ENCODE data around the gene TK2. TPM values are rescaled to one million over a fixed set of nuclear protein-coding genes. Genes with fewer than 3 reads are reported as not detected.

TK2 gene
- total and polyA plus RNA-seq, 7 donors, result 9.6 to 32.7 (median 17.6) TPM

DNA sequence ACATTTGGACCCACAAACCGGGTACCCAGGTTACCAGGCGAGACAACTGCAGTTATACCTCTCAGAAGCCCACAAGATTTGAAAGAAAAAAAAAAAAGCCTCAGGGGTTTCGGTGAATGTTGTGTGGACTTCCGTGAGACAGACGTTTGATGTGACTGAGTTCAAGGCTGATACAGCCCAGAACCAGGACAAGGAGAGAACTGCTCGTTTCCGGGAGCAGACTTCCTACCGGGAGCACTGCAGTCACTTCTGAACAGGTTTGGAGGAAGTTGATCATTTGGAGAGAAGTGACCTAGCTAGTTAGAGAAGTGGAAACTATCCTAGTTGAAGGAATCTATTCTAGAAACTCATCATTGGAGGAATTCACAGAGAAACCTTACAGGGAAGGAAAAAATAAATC lies 3.3 kb upstream of the TK2 start:
- TF ChIP-seq, protein P1, sequence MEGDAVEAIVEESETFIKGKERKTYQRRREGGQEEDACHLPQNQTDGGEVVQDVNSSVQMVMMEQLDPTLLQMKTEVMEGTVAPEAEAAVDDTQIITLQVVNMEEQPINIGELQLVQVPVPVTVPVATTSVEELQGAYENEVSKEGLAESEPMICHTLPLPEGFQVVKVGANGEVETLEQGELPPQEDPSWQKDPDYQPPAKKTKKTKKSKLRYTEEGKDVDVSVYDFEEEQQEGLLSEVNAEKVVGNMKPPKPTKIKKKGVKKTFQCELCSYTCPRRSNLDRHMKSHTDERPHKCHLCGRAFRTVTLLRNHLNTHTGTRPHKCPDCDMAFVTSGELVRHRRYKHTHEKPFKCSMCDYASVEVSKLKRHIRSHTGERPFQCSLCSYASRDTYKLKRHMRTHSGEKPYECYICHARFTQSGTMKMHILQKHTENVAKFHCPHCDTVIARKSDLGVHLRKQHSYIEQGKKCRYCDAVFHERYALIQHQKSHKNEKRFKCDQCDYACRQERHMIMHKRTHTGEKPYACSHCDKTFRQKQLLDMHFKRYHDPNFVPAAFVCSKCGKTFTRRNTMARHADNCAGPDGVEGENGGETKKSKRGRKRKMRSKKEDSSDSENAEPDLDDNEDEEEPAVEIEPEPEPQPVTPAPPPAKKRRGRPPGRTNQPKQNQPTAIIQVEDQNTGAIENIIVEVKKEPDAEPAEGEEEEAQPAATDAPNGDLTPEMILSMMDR (IDR thresholded peaks at IDR 0.05), result no peak
- no peak for TF ChIP-seq EP300 (IDR thresholded peaks at IDR 0.05)
- intact Hi-C loops (cut with DNase I), result loop anchor here (5.0 to 10.0 kb wide), 3 partner anchors 54 to 324 kb away; partner anchors contain the start of gene DYNC1LI2
- peak overlapping the region; percentile 47 to 64 (median 60) for H3K4me3 ChIP-seq
- peaks cover 0 to 1% (median 0%) of the 10 kb centered on the region in 4 donors for H3K36me3 ChIP-seq
- WGBS, 2 donors, result 7 to 22% methylated on average over 8 of the region's 8 CpGs
- H3K9me3 ChIP-seq, result no peaks in the 10 kb centered on the region
- peaks cover 0 to 56% (median 43%) of the 10 kb centered on the region in 4 donors for H3K4me1 ChIP-seq
- no peaks in the 10 kb centered on the region for H3K27me3 ChIP-seq
- H3K27ac ChIP-seq, result peak overlapping the region in 3 of 4 donors; percentile 87 to 94 (median 92)
- DNase-seq, result no peak

DNA sequence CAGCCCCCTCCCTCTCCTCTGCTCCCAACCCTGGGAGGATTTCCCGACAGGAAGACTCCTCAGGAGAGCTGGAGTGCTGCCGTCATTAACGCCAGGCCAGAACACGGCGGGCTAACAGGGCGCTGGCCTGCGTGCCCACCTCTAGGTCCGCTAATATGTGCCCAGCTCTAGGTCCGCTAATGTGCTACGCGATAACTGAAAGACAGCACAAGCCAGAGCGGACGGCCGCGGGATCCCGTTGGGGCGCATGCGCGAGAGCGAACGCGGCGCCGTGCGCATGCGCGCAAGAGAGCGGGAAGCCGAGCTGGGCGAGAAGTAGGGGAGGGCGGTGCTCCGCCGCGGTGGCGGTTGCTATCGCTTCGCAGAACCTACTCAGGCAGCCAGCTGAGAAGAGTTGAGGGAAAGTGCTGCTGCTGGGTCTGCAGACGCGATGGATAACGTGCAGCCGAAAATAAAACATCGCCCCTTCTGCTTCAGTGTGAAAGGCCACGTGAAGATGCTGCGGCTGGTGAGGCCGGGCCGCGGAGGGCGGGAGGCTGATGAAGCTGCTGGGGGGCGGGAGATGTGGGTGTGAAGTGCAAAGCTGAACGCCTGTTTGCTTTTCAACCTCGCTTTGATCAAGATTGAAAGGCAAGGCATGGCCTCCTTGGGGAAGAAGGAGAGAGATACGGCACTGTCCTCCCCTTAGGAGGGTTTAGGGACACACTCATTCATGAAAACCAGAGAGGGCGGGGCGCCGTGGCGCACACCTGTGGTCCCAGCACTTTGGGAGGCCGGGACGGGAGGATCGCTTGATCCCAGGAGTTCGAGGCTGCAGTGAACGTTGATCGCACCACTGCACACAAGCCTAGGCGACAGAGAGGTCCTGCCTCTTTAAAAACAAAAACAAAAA lies 2.6 kb upstream of the TK2 start, which contains the start of gene CKLF:
Gene CKLF, plus strand, starts transcription at position 291 of the 892 bp plus-strand sequence. Its CDS starts 140 bp downstream, at position 431.
- H3K36me3 ChIP-seq, result no peaks in the 10 kb centered on the region
- H3K27ac ChIP-seq, result peak within 1 kb of the TSS; percentile 87 to 98 (median 93)
- H3K4me1 ChIP-seq, result peaks cover 0 to 63% (median 43%) of the 10 kb centered on the region in 4 donors
- DNase-seq, result peak; percentile 93
- H3K4me3 ChIP-seq, result peak within 1 kb of the TSS; percentile 47 to 64 (median 60)
- no peaks in the 10 kb centered on the region for H3K27me3 ChIP-seq
- intact Hi-C loops (cut with DNase I), result loop anchor here (5.0 to 10.0 kb wide), 3 partner anchors 55 to 325 kb away; partner anchors contain the start of gene DYNC1LI2
- TF ChIP-seq POLR2AphosphoS5 (IDR thresholded peaks at IDR 0.05) (peak; percentile 79 to 93 (median 90)), EP300 (IDR thresholded peaks at IDR 0.05) (no peak), POLR2A (IDR thresholded peaks at IDR 0.05) (peak; percentile 64 to 70)
- TF ChIP-seq, protein P1 (IDR thresholded peaks at IDR 0.05), result no peak
- 2 to 7% methylated on average over 63 of the region's 63 CpGs for WGBS, 2 donors
- no peaks in the 10 kb centered on the region for H3K9me3 ChIP-seq

DNA sequence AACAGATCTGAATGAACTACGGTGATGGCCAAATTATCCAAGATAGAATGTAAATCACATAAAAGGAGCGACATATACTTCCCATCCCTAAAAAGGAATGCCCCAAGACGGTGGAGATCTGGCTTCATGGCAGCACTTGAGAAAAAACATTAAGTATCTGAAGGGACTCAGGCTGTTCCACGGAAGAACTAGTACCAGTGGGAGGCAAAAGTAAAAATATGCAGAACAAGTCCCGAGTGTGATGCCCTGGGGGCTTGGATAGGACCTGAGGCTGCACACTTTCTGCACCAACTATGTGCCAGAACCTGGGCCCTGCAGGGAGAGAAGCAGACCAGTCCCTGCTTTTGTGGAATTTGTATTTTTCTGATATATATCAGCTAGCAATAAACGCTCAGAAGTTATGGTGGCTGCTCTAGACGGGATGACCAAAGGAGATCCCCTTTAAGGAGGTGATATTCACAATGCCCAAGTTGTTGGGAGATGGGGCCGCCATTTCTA lies 1.9 kb upstream of the TK2 start:
- H3K27me3 ChIP-seq, result no peaks in the 10 kb centered on the region
- no peak for TF ChIP-seq POLR2A (IDR thresholded peaks at IDR 0.05)
- TF ChIP-seq, protein P1 (IDR thresholded peaks at IDR 0.05), result no peak
- no peak for TF ChIP-seq POLR2AphosphoS5 (IDR thresholded peaks at IDR 0.05)
- no peak for TF ChIP-seq EP300 (IDR thresholded peaks at IDR 0.05)
- DNase-seq, result no peak
- H3K9me3 ChIP-seq, result no peaks in the 10 kb centered on the region
- WGBS, 2 donors, result 36 to 42% methylated on average over 8 of the region's 8 CpGs
- H3K4me1 ChIP-seq, result peaks cover 0 to 67% (median 43%) of the 10 kb centered on the region in 4 donors
- peaks cover 0 to 2% (median 0%) of the 10 kb centered on the region in 4 donors for H3K36me3 ChIP-seq
- intact Hi-C loops (cut with DNase I), result loop anchor here (5.0 to 10.0 kb wide), 3 partner anchors 55 to 325 kb away; partner anchors contain the start of gene DYNC1LI2
- H3K27ac ChIP-seq, result peak overlapping the region; percentile 87 to 98 (median 93)
- peak overlapping the region; percentile 47 to 64 (median 60) for H3K4me3 ChIP-seq

DNA sequence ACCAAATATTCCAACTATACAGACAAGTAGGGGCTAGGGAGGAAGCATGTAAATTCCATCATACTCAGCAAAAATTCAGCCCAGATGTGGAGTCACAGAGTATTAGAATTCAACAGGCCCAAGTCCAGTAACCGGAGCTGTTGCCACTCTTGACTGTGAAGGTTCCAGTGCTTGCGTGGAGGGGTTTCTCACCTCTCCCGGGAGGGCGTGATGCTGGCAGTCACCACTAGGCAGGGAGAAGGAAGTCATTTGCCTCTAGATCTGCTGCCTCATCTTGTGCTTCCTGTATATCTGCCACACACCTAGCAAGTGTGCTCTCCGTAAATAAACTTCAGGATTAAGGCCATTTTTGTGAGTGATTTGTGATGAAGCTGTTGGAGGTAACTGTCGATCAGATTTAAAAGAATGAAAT lies 1.4 kb upstream of the TK2 start:
- Histone ChIP-seq H3K9me3 (no peaks in the 10 kb centered on the region), H3K4me1 (peaks cover 0 to 67% (median 43%) of the 10 kb centered on the region in 4 donors), H3K4me3 (no peak overlapping the region), H3K36me3 (peaks cover 0 to 4% (median 0%) of the 10 kb centered on the region in 4 donors), H3K27ac (peak overlapping the region; percentile 87 to 98 (median 93)), H3K27me3 (no peaks in the 10 kb centered on the region)
- DNase-seq, result no peak
- 32 to 51% methylated on average over 6 of the region's 6 CpGs for WGBS, 2 donors
- no peak for TF ChIP-seq POLR2AphosphoS5 (IDR thresholded peaks at IDR 0.05)
- TF ChIP-seq, protein P1 (IDR thresholded peaks at IDR 0.05), result peak in 2 of 4 experiments; percentile 13 to 15
- intact Hi-C loops (cut with DNase I), result loop anchor here (5.0 to 10.0 kb wide), 3 partner anchors 56 to 326 kb away; partner anchors contain the start of gene DYNC1LI2
